ENCODE measurements around the gene AKAP13.

DNA sequence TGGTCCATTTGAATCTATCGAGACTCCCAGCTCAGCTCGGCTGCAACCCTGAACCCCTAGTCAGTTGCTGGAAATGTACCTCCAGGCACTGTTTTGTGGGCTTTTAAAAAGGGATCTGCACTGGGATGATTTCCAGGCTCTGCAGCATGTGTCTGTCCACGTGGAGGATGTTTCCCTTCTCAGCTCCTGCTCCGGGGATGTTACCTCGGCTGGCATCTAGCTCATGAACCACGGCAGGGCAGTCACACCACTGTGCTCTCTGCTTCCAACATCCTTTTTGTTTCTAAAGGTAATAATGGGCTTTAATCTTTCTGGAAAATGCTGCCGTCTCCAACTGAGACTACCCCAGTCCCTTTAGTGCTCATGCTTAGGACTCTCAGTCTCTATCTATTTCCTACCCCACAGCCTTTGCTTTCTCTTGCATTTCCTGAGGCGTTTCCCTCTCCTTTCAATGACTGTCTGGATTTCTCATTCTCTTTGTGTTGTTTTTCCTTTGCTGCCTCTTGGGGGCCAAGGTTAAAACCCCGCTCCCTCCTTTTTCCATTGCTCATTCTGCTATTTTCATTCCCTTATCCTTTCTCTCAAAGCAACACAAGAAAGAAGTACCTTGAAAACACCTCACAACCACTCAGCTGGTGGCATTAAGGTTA, 42.9 kb upstream of the AKAP13 start:
- TF ChIP-seq, protein P1, sequence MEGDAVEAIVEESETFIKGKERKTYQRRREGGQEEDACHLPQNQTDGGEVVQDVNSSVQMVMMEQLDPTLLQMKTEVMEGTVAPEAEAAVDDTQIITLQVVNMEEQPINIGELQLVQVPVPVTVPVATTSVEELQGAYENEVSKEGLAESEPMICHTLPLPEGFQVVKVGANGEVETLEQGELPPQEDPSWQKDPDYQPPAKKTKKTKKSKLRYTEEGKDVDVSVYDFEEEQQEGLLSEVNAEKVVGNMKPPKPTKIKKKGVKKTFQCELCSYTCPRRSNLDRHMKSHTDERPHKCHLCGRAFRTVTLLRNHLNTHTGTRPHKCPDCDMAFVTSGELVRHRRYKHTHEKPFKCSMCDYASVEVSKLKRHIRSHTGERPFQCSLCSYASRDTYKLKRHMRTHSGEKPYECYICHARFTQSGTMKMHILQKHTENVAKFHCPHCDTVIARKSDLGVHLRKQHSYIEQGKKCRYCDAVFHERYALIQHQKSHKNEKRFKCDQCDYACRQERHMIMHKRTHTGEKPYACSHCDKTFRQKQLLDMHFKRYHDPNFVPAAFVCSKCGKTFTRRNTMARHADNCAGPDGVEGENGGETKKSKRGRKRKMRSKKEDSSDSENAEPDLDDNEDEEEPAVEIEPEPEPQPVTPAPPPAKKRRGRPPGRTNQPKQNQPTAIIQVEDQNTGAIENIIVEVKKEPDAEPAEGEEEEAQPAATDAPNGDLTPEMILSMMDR (IDR thresholded peaks at IDR 0.05), result no peak
- no peak for TF ChIP-seq POLR2A (IDR thresholded peaks at IDR 0.05)

Measured in testis (tissue), 2 donors.